NCI-H82 treated with DMSO at 0.1 percent for 48 hours (cell line): ENCODE results near the gene MDFI.

Experiments used
- DNase-seq: peaks from one replicate; lab custom pipeline; 2025; ENCODE audit not compliant: unreplicated experiment; lab: John Stamatoyannopoulos, UW

Gene MDFI

DNA sequence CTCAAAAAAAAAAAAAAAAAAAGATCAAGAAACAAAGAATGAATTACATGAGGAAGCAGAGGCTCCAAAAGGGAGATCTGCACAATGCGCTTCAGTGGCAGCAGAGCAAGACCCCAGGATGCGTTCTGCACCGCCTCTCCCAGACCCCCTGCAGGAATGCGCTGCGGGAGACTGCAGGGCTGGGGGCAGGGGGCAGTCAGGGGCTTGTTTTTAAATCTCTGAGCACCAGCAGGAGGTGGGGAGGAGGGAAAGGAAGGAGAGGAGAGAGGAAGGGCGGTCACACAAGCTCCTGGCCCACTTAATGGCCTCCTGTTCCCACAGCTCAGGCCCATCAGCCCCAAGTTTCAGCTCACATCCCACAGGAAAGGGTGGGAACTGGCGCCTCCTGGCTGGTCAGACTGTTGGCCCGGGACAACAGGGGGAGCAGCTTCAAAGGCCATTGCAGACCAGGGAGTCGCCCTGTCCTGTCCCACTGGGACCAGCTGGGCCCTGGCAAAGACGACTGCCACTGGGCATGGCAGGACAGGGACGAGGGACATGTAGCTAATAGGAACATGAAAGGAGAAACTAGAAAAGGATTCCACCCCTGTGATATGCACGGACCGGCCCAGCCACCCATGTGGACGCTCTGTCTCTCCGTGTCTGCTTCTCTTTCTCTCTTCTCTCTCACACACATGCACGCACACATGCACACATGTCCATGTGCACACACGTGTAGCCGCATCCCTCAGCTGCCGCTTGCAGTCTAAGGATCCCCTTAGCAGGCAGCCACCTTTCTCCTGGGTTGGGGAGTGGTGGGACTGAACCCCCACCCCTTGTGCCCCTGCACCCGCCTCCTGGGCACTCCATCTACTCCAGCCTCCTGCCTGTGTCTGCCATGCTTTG is 62.4 kb downstream of the MDFI start:
- no peak for DNase-seq

DNA sequence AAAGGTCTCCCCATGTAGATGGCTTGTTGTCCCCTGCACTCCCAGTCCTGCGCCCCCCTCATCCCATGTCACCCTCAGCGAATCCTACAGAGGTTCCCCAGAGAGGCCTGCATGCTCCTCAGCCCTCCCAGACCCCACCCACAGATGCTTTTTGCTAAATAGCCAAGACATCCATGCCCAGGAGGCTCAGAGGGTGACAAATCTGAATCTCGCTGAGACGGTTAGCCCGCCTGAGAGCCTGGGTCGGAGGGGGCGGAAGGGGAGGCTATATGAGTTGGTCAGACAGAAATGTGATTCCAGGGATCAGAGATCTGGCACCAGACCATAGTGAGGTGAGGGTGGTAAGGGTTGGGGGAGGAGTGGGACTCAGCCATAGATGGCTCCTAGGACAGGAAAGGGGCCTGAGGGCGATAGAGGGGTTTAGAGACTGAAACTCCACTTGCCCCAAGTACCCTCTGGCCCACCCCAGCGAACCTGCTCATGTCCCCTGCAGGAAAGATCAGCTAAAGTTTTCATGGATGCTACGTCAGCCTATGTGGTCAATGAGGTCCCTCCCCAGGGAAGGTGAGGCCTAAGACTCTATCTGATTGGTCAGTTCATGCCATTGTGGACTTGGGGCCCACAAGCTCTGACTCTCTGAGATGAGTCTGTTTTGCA is 63.9 kb downstream of the MDFI start:
- DNase-seq = no peak

- DNase-seq = no peak
Observed at GRCh38 chr6:41702771-41703494, 64.7 kb downstream of the MDFI start.
